Fibroblast of skin of right quadriceps (primary cell): ENCODE results near the gene TARBP2.

Source experiments
- DNase-seq: peaks from one replicate; pipeline ENCODE4 v3.0.0-alpha.2; 2013

The TARBP2 gene

GRCh38 chr12:53500776-53501614, at the start of gene TARBP2:
TSS of gene TARBP2 (plus strand) at chr12:53501283. CDS start at chr12:53501409, 126 bp downstream.
- DNase-seq = peak; percentile 100

- DNase-seq = peak; percentile 100
Measured at GRCh38 chr12:53451661-53452158, 49.4 kb upstream of the TARBP2 start, which contains the start of gene PCBP2. TSS of gene PCBP2 (plus strand) at chr12:53452102. CDS start at chr12:53454801, 2,699 bp downstream.

- peak; percentile 84 for DNase-seq
Measured at GRCh38 chr12:53452159-53453077, 48.7 kb upstream of the TARBP2 start.

GRCh38 chr12:53453953-53454640, 47.0 kb upstream of the TARBP2 start:
- no peak for DNase-seq

- DNase-seq = no peak
Measured at GRCh38 chr12:53454707-53455106, 46.4 kb upstream of the TARBP2 start.

- no peak for DNase-seq
Measured at GRCh38 chr12:53456654-53457366, 44.3 kb upstream of the TARBP2 start.

- DNase-seq = no peak
Measured at GRCh38 chr12:53459097-53459496, 42.0 kb upstream of the TARBP2 start.

- no peak for DNase-seq
Measured at GRCh38 chr12:53461059-53461458, 40.0 kb upstream of the TARBP2 start.

GRCh38 chr12:53461591-53461990, 39.5 kb upstream of the TARBP2 start:
- no peak for DNase-seq

GRCh38 chr12:53462935-53463334, 38.1 kb upstream of the TARBP2 start:
- no peak for DNase-seq

GRCh38 chr12:53463802-53464560, 37.1 kb upstream of the TARBP2 start:
- no peak for DNase-seq

- no peak for DNase-seq
Measured at GRCh38 chr12:53464685-53465418, 36.2 kb upstream of the TARBP2 start.

- DNase-seq = no peak
Measured at GRCh38 chr12:53465679-53466078, 35.4 kb upstream of the TARBP2 start.

GRCh38 chr12:53466640-53467039, 34.4 kb upstream of the TARBP2 start:
- DNase-seq = no peak

- DNase-seq = no peak
Measured at GRCh38 chr12:53467082-53467481, 34.0 kb upstream of the TARBP2 start.

- DNase-seq = no peak
Measured at GRCh38 chr12:53467880-53468279, 33.2 kb upstream of the TARBP2 start.

- DNase-seq = no peak
Measured at GRCh38 chr12:53468282-53468681, 32.8 kb upstream of the TARBP2 start.

GRCh38 chr12:53472056-53472582, 29.0 kb upstream of the TARBP2 start:
- no peak for DNase-seq

GRCh38 chr12:53474077-53474476, 27.0 kb upstream of the TARBP2 start:
- no peak for DNase-seq

GRCh38 chr12:53474819-53475218, 26.3 kb upstream of the TARBP2 start:
- no peak for DNase-seq
